Measurements from ENCODE around the gene EBI3. TPM values are rescaled to one million over a fixed set of nuclear protein-coding genes. Genes with fewer than 3 reads are reported as not detected.
"Not testable (repeated sequence)": the region's sequence is repeated elsewhere in the genome, so short reads cannot be mapped to it uniquely, and the experiment has no call there.

Gene EBI3
- polyA plus RNA-seq, 2 donors = 0.53 to 0.92 TPM

DNA sequence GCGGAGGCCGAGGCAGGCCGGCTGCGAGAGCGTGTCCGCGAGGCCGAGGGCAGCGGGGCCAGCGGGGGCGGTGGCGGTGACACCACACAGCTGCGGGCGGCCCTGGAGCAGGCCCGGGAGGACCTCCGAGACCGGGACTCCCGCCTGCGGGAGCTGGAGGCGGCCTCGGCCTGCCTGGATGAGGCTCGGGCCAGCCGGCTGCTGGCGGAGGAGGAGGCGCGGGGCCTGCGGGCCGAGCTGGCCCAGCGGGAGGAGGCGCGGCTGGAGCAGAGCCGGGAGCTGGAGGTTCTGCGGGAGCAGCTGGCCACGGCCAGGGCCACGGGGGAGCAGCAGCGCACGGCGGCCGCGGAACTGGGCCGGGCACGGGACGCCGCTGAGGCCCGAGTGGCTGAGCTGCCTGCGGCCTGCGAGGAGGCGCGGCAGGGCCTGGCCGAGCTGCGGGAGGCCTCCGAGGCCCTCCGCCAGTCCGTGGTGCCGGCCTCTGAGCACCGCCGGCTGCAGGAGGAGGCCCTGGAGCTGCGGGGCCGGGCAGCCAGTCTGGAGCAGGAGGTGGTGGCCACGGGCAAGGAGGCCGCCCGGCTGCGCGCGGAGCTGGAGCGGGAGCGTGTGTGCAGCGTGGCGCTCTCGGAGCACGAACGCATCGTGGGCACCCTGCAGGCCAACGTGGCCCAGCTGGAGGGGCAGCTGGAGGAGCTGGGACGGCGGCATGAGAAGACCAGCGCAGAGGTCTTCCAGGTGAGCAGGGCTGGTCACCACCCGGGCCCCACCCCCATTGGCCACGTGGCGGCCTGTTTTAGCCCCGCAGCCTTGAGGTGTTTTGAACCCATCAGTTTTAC lies 11.7 kb upstream of the EBI3 start:
- Histone ChIP-seq H3K4me1 (ENCODE audit: control insufficient read depth in 2 of 2, insufficient read depth in 2 of 2, low read length in 1 of 2) (no peaks in the 10 kb centered on the region), H3K27me3 (ENCODE audit: control insufficient read depth in 1 of 2, insufficient read depth in 2 of 2, low read length in 2 of 2) (no peaks in the 10 kb centered on the region), H3K9me3 (ENCODE audit: control insufficient read depth in 2 of 2, insufficient read depth in 1 of 2, low read depth in 1 of 2, low read length in 1 of 2) (peaks cover 0 to 2% of the 10 kb centered on the region in 2 donors), H3K27ac (ENCODE audit: low read depth in 2 of 2, low read length in 1 of 2) (no peak overlapping the region), H3K4me3 (ENCODE audit: low read depth in 1 of 2, low read length in 2 of 2) (no peak overlapping the region), H3K36me3 (ENCODE audit: control insufficient read depth in 2 of 2, insufficient read depth in 2 of 2, low read length in 1 of 2) (no peaks in the 10 kb centered on the region)
- WGBS, 2 donors = 96% methylated on average over 73 to 81 of the region's 81 CpGs

DNA sequence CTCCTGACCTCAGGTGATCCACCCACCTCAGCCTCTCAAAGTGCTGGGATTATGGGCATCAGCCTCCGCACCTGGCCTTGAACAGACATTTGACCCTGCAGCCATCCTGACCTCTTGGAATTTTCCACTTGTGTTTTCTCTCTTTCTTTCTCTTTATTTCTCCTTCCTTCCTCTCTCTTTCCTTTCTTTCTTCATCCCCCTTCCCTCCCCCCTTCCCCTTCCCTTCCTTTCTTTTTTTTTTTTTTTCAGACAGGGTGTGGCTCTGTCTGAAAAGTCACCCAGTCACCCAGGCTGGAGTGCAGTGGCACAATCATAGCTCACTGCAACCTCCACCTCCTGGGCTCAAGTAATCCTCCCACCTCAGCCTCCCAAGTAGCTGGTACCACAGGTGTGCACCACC lies 10.8 kb upstream of the EBI3 start:
- not testable (repeated sequence) for H3K27ac ChIP-seq (ENCODE audit: low read depth in 2 of 2, low read length in 1 of 2); H3K9me3 ChIP-seq (ENCODE audit: control insufficient read depth in 2 of 2, insufficient read depth in 1 of 2, low read depth in 1 of 2, low read length in 1 of 2); H3K27me3 ChIP-seq (ENCODE audit: control insufficient read depth in 1 of 2, insufficient read depth in 2 of 2, low read length in 2 of 2); H3K4me3 ChIP-seq (ENCODE audit: low read depth in 1 of 2, low read length in 2 of 2); H3K36me3 ChIP-seq (ENCODE audit: control insufficient read depth in 2 of 2, insufficient read depth in 2 of 2, low read length in 1 of 2); H3K4me1 ChIP-seq (ENCODE audit: control insufficient read depth in 2 of 2, insufficient read depth in 2 of 2, low read length in 1 of 2)
- 91 to 95% methylated on average over 1 of the region's 1 CpG for WGBS, 2 donors

DNA sequence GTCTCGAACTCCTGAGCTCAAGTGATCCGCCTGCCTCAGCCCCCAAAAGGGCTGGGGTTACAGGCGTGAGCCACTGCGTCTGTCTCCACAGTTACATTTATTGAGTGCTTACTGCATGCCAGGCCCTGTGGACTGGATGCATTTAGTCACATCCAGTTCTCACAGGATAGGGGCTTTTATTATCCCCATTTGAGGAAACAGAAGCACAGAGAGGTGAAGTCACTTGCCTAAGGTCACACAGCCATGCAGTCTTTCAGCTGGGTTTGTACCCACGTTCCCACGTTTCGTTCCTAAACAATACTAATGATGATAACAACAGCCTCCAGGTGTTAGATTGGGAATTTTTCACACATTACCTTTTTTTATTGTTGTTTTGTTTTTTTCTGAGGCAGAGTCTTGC lies 9.1 kb upstream of the EBI3 start:
- no peaks in the 10 kb centered on the region for H3K27me3 ChIP-seq (ENCODE audit: control insufficient read depth in 1 of 2, insufficient read depth in 2 of 2, low read length in 2 of 2)
- WGBS, 2 donors = 88 to 89% methylated on average over 7 of the region's 7 CpGs
- H3K9me3 ChIP-seq (ENCODE audit: control insufficient read depth in 2 of 2, insufficient read depth in 1 of 2, low read depth in 1 of 2, low read length in 1 of 2) = peaks cover 0 to 2% of the 10 kb centered on the region in 2 donors
- no peak overlapping the region for H3K27ac ChIP-seq (ENCODE audit: low read depth in 2 of 2, low read length in 1 of 2)
- no peaks in the 10 kb centered on the region for H3K36me3 ChIP-seq (ENCODE audit: control insufficient read depth in 2 of 2, insufficient read depth in 2 of 2, low read length in 1 of 2)
- H3K4me1 ChIP-seq (ENCODE audit: control insufficient read depth in 2 of 2, insufficient read depth in 2 of 2, low read length in 1 of 2) = no peaks in the 10 kb centered on the region
- no peak overlapping the region for H3K4me3 ChIP-seq (ENCODE audit: low read depth in 1 of 2, low read length in 2 of 2)

DNA sequence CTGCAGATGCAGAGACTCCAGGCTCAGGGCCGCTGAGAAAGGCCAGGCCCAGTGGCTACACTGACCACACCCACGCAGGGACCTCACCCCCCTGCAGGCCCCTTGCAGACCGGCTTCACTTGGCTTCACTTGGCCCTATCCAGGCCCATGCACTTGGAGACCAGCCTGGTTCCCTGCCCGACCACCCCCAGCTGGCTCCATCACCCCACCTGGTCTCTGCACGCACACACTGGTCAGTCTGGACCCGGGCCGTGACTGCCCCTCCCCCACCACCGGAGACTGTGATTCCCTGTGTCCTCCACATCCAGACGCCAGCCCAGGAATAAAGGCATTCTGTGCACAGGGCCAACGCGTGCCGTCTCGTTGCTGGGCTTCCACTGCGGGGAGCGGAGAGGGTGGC lies 4.9 kb upstream of the EBI3 start:
- Histone ChIP-seq H3K4me3 (ENCODE audit: low read depth in 1 of 2, low read length in 2 of 2) (no peak overlapping the region), H3K9me3 (ENCODE audit: control insufficient read depth in 2 of 2, insufficient read depth in 1 of 2, low read depth in 1 of 2, low read length in 1 of 2) (no peaks in the 10 kb centered on the region), H3K27ac (ENCODE audit: low read depth in 2 of 2, low read length in 1 of 2) (no peak overlapping the region), H3K27me3 (ENCODE audit: control insufficient read depth in 1 of 2, insufficient read depth in 2 of 2, low read length in 2 of 2) (no peaks in the 10 kb centered on the region), H3K36me3 (ENCODE audit: control insufficient read depth in 2 of 2, insufficient read depth in 2 of 2, low read length in 1 of 2) (no peaks in the 10 kb centered on the region), H3K4me1 (ENCODE audit: control insufficient read depth in 2 of 2, insufficient read depth in 2 of 2, low read length in 1 of 2) (no peaks in the 10 kb centered on the region)
- 64 to 67% methylated on average over 14 to 15 of the region's 15 CpGs for WGBS, 2 donors

DNA sequence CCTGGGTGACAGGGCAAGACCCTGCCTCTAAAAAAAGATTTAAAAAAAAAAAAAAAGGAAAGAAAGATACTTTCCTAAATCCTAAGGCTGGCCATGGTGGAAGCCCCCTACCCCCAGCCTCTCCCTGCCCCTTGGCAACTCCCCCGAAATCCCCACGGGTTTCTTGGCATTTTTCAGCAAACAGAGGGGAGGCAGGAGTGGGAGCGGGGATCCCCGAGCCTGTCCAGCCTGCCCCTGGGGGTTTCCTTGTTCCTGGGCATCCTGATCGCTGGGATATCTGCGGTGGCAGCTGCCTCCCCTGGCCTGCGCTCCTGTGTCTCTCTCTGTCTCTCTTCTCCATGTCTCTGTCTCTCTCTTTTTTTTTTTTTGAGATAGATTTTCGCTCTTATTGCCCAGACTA lies 3.4 kb upstream of the EBI3 start:
- no peaks in the 10 kb centered on the region for H3K36me3 ChIP-seq (ENCODE audit: control insufficient read depth in 2 of 2, insufficient read depth in 2 of 2, low read length in 1 of 2)

DNA sequence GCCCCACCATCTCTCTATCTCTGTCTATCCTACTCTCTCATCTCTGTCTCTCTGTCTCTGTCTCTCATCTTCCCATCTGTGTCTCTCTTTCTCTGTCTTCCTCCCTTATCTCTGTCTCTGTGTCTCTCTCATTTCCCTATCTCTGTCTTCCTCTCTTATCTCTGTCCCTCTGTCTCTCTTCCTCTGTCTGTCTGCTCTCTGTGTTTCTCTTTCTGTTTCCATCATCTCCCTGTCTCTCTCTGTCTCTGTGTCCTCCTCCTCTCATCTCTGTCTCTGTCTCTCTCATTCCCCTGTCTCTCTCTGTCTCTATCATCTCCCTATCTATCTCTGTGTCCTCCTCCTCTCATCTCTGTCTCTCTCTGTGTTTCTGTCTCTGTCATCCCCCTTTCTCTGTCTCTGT lies 1.6 kb upstream of the EBI3 start:
- no peak overlapping the region for H3K27ac ChIP-seq (ENCODE audit: low read depth in 2 of 2, low read length in 1 of 2)
- H3K9me3 ChIP-seq (ENCODE audit: control insufficient read depth in 2 of 2, insufficient read depth in 1 of 2, low read depth in 1 of 2, low read length in 1 of 2) = no peaks in the 10 kb centered on the region
- no peaks in the 10 kb centered on the region for H3K36me3 ChIP-seq (ENCODE audit: control insufficient read depth in 2 of 2, insufficient read depth in 2 of 2, low read length in 1 of 2)
- no peaks in the 10 kb centered on the region for H3K4me1 ChIP-seq (ENCODE audit: control insufficient read depth in 2 of 2, insufficient read depth in 2 of 2, low read length in 1 of 2)
- no peak overlapping the region for H3K4me3 ChIP-seq (ENCODE audit: low read depth in 1 of 2, low read length in 2 of 2)
- H3K27me3 ChIP-seq (ENCODE audit: control insufficient read depth in 1 of 2, insufficient read depth in 2 of 2, low read length in 2 of 2) = no peaks in the 10 kb centered on the region

More for the DNA sequence above, 3.4 kb upstream of the EBI3 start:
- Histone ChIP-seq H3K4me1 (ENCODE audit: control insufficient read depth in 2 of 2, insufficient read depth in 2 of 2, low read length in 1 of 2) (no peaks in the 10 kb centered on the region), H3K4me3 (ENCODE audit: low read depth in 1 of 2, low read length in 2 of 2) (no peak overlapping the region), H3K27ac (ENCODE audit: low read depth in 2 of 2, low read length in 1 of 2) (no peak overlapping the region), H3K9me3 (ENCODE audit: control insufficient read depth in 2 of 2, insufficient read depth in 1 of 2, low read depth in 1 of 2, low read length in 1 of 2) (no peaks in the 10 kb centered on the region), H3K27me3 (ENCODE audit: control insufficient read depth in 1 of 2, insufficient read depth in 2 of 2, low read length in 2 of 2) (no peaks in the 10 kb centered on the region)
- 70 to 72% methylated on average over 8 of the region's 8 CpGs for WGBS, 2 donors

DNA sequence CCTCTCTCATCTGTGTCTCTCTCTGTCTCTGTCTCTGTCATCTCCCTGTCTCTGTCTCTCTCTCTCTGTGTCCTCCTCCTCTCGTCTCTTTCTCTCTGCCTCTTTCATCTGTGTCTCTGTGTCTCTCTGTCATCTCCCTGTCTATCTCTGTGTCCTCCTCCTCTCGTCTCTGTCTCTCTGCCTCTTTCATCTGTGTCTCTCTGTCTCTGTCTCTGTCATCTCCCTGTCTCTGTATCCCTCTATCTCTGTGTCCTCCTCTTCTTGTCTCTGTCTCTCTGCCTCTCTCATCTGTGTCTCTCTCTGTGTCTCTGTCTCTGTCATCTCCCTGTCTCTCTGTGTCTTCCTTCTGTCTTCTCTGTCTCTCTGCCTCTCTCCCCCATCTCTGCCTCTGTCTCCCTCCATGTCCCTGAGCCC lies 551 bp upstream of the EBI3 start:
- no peaks in the 10 kb centered on the region for H3K4me1 ChIP-seq (ENCODE audit: control insufficient read depth in 2 of 2, insufficient read depth in 2 of 2, low read length in 1 of 2)
- 65 to 72% methylated on average over 2 of the region's 2 CpGs for WGBS, 2 donors
- no peak overlapping the region for H3K27ac ChIP-seq (ENCODE audit: low read depth in 2 of 2, low read length in 1 of 2)
- H3K36me3 ChIP-seq (ENCODE audit: control insufficient read depth in 2 of 2, insufficient read depth in 2 of 2, low read length in 1 of 2) = no peaks in the 10 kb centered on the region
- no peaks in the 10 kb centered on the region for H3K27me3 ChIP-seq (ENCODE audit: control insufficient read depth in 1 of 2, insufficient read depth in 2 of 2, low read length in 2 of 2)
- no peak overlapping the region for H3K4me3 ChIP-seq (ENCODE audit: low read depth in 1 of 2, low read length in 2 of 2)
- H3K9me3 ChIP-seq (ENCODE audit: control insufficient read depth in 2 of 2, insufficient read depth in 1 of 2, low read depth in 1 of 2, low read length in 1 of 2) = no peaks in the 10 kb centered on the region

DNA sequence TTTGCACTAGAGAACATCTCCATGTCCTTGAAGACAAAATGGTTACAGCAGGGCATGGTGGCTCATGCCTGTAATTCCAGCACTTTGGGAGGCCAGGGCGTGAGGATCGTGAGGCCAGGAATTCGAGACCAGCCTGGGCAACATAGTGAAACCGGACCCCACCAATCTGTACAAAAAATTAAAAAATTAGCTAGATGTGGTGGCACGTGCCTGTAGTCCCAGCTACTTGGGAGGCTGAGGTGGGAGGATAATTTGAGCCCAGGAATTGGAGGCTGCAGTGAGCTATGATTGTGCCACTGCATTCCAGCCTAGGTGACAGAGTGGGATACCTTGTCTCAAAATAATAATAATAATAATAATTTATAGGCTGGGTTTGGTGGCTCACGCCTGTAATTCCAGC lies 914 bp downstream of the EBI3 start:
- H3K36me3 ChIP-seq (ENCODE audit: control insufficient read depth in 2 of 2, insufficient read depth in 2 of 2, low read length in 1 of 2); H3K27ac ChIP-seq (ENCODE audit: low read depth in 2 of 2, low read length in 1 of 2); H3K4me3 ChIP-seq (ENCODE audit: low read depth in 1 of 2, low read length in 2 of 2); H3K9me3 ChIP-seq (ENCODE audit: control insufficient read depth in 2 of 2, insufficient read depth in 1 of 2, low read depth in 1 of 2, low read length in 1 of 2); H3K4me1 ChIP-seq (ENCODE audit: control insufficient read depth in 2 of 2, insufficient read depth in 2 of 2, low read length in 1 of 2); H3K27me3 ChIP-seq (ENCODE audit: control insufficient read depth in 1 of 2, insufficient read depth in 2 of 2, low read length in 2 of 2): not testable (repeated sequence)
- WGBS, 2 donors = 82 to 84% methylated on average over 6 of the region's 6 CpGs

DNA sequence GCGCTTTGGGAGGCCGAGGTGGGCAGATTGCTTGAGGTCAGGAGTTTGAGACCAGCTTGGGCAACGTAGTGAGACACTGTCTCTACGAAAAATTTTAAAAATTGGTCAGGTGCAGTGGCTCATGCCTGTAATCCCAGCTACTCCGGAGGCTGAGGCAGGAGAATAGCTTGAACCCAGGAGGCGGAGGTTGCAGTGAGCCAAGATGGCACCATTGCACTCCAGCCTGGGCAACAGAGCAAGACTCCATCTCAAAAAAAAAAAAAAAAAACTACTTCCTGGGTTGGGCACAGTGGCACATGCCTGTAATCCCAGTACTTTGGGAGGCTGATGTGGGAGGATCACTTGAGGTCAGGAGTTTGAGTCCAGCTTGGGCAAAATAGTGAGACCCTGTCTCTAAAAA lies 2.2 kb downstream of the EBI3 start:
- not testable (repeated sequence) for H3K36me3 ChIP-seq (ENCODE audit: control insufficient read depth in 2 of 2, insufficient read depth in 2 of 2, low read length in 1 of 2); H3K27me3 ChIP-seq (ENCODE audit: control insufficient read depth in 1 of 2, insufficient read depth in 2 of 2, low read length in 2 of 2); H3K27ac ChIP-seq (ENCODE audit: low read depth in 2 of 2, low read length in 1 of 2); H3K4me3 ChIP-seq (ENCODE audit: low read depth in 1 of 2, low read length in 2 of 2); H3K9me3 ChIP-seq (ENCODE audit: control insufficient read depth in 2 of 2, insufficient read depth in 1 of 2, low read depth in 1 of 2, low read length in 1 of 2); H3K4me1 ChIP-seq (ENCODE audit: control insufficient read depth in 2 of 2, insufficient read depth in 2 of 2, low read length in 1 of 2)
- 89 to 90% methylated on average over 6 of the region's 6 CpGs for WGBS, 2 donors

DNA sequence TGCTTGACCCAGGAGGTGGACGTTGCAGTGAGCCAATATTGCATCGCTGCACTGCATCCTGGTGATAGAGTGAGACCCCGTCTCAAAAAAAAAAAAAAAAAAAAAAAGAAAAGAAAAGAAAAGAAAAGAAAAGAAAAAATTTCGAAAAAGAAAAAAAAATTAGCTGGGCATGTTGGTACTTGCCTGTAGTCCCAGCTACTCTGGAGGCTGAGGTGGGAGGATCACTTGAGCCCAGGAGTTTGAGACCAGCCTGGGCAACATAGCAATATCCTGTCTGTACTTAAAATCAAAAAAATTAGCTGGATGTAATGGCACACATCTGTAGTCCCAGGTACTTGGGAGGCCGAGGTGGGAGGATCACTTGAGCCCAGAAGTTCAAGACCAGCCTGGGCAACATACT lies 2.8 kb downstream of the EBI3 start:
- not testable (repeated sequence) for H3K4me1 ChIP-seq (ENCODE audit: control insufficient read depth in 2 of 2, insufficient read depth in 2 of 2, low read length in 1 of 2); H3K27ac ChIP-seq (ENCODE audit: low read depth in 2 of 2, low read length in 1 of 2); H3K4me3 ChIP-seq (ENCODE audit: low read depth in 1 of 2, low read length in 2 of 2); H3K36me3 ChIP-seq (ENCODE audit: control insufficient read depth in 2 of 2, insufficient read depth in 2 of 2, low read length in 1 of 2); H3K27me3 ChIP-seq (ENCODE audit: control insufficient read depth in 1 of 2, insufficient read depth in 2 of 2, low read length in 2 of 2); H3K9me3 ChIP-seq (ENCODE audit: control insufficient read depth in 2 of 2, insufficient read depth in 1 of 2, low read depth in 1 of 2, low read length in 1 of 2)
- 81% methylated on average over 5 of the region's 5 CpGs for WGBS, 2 donors

All from esophagus (tissue), 2 donors.